ENCODE results near the gene RADIL.

GRCh38 chr7:4931943-4932342, 48.4 kb upstream of the RADIL start:
- TF ChIP-seq CTCF (IDR thresholded peaks at IDR 0.05) = no peak
- TF ChIP-seq POLR2A (IDR thresholded peaks at IDR 0.05) = no peak

Measured in heart left ventricle (tissue), 13 donors.